OCI-LY7 (cell line): Measurements from ENCODE around the gene RTKN. TPM values are rescaled to one million over a fixed set of nuclear protein-coding genes. Genes with fewer than 3 reads are reported as not detected.

ENCODE experiments used
- BruUV-seq: library from RNA; stranded (reverse); fragments of 400-500 nt; replicated peaks from 2 replicates; lab custom pipeline; 2021; lab: Mats Ljungman, UMichigan
- CTCF ChIA-PET: fragments of 300-600 bp; sonication (Branson Sonifier 250); formaldehyde crosslinking; loops from one replicate; lab custom pipeline; 2022; ENCODE audit warnings: antibody characterized with exemption; ENCODE audit not compliant: unreplicated experiment; lab: Charles Lee
- POLR2A ChIA-PET: fragments of 300-600 bp; sonication (Branson Sonifier 250); formaldehyde crosslinking; loops from one replicate; lab custom pipeline; 2022; ENCODE audit warnings: antibody characterized with exemption; lab: Charles Lee
- DNase-seq: peaks from one replicate; pipeline ENCODE4 v3.0.0-alpha.2; 2015; ENCODE audit warnings: low spot score
- H2AFZ ChIP-seq: fragments of 200-600 bp; sonication (generic), shearing (Covaris generic); 2 replicates; pipeline ENCODE4 v1.6.1; 2014; ENCODE audit warnings: mild to moderate bottlenecking, antibody characterized with exemption, low read length, moderate library complexity
- H3K27ac ChIP-seq: fragments of 200-600 bp; sonication (generic); 2 replicates; pipeline ENCODE4 v1.5.1; 2014; ENCODE audit warnings: mixed run types, low read depth, mild to moderate bottlenecking, moderate library complexity, low read length, inconsistent platforms; ENCODE audit not compliant: poor library complexity, severe bottlenecking
- H3K36me3 ChIP-seq: fragments of 200-600 bp; sonication (generic); 2 replicates; pipeline ENCODE4 v1.6.1; 2014; ENCODE audit warnings: mild to moderate bottlenecking, antibody characterized with exemption, low read length, moderate library complexity, mixed read lengths; ENCODE audit not compliant: insufficient read depth
- H3K4me1 ChIP-seq: fragments of 200-600 bp; sonication (generic); 2 replicates; pipeline ENCODE4 v1.5.1; 2014; ENCODE audit warnings: mild to moderate bottlenecking, low read length; ENCODE audit not compliant: insufficient read depth, poor library complexity, severe bottlenecking
- H3K4me2 ChIP-seq: fragments of 200-600 bp; sonication (generic); 2 replicates; pipeline ENCODE4 v1.6.1; 2014; ENCODE audit warnings: mild to moderate bottlenecking, low read length
- H3K4me3 ChIP-seq: fragments of 200-600 bp; sonication (generic); 2 replicates; pipeline ENCODE4 v1.5.1; 2014; ENCODE audit warnings: mild to moderate bottlenecking, low read depth, low read length; ENCODE audit not compliant: poor library complexity, severe bottlenecking
- H3K79me2 ChIP-seq: fragments of 200-600 bp; sonication (generic); 2 replicates; pipeline ENCODE4 v1.6.1; 2016; ENCODE audit warnings: low read depth, mild to moderate bottlenecking, low read length, moderate library complexity, mixed read lengths; ENCODE audit not compliant: insufficient read depth
- H3K9me2 ChIP-seq: fragments of 200-600 bp; sonication (generic); 2 replicates; pipeline ENCODE4 v1.6.1; 2016; ENCODE audit warnings: mild to moderate bottlenecking, low read length, mixed read lengths; ENCODE audit not compliant: insufficient read depth
- H3K9me3 ChIP-seq: fragments of 200-600 bp; sonication (generic); 2 replicates; pipeline ENCODE4 v1.6.1; 2014; ENCODE audit warnings: mild to moderate bottlenecking, mixed run types, low read length, mixed read lengths
- H4K20me1 ChIP-seq: fragments of 200-600 bp; sonication (generic); 2 replicates; pipeline ENCODE4 v1.6.1; 2014; ENCODE audit warnings: mild to moderate bottlenecking, antibody characterized with exemption, low read length, moderate library complexity, mixed read lengths; ENCODE audit not compliant: insufficient read depth
- CTCF ChIP-seq: fragments of 200-600 bp; sonication (generic); conservative IDR thresholded peaks from 2 replicates; pipeline ENCODE4 v1.5.1; 2014; ENCODE audit warnings: mild to moderate bottlenecking, antibody characterized with exemption, low read length, moderate library complexity, mixed read lengths
- EZH2phosphoT487 ChIP-seq: fragments of 200-600 bp; sonication (generic); IDR thresholded peaks from 2 replicates; pipeline ENCODE4 v1.6.1; 2018; ENCODE audit warnings: low read depth, borderline replicate concordance, mild to moderate bottlenecking, mixed run types, antibody characterized with exemption, low read length, moderate library complexity, mixed read lengths
- intact Hi-C: fragments of 100-400 bp; cut with micrococcal nuclease; formaldehyde crosslinking; loops from one replicate; pipeline ENCODE4 v1.10.0; 2022; ENCODE audit not compliant: unreplicated experiment
- total RNA-seq, 2 experiments: library from RNA; depleted of rRNA in 1 of 2; stranded (reverse); fragments of >200 nt in 1 of 2; shearing (Covaris generic) in 1 of 2; gene quantifications; 2 replicates each; pipeline ENCODE4 v1.2.3, GENCODE V29; 2014 to 2022

The RTKN gene
- total RNA-seq, 2 experiments from 2014 or later, result 2.3 to 7.7 TPM

- intact Hi-C loops, result no loop called here
- H3K9me3 ChIP-seq, result no peaks in the 10 kb centered on the region
- H3K4me3 ChIP-seq, result no peak overlapping the region
- H3K4me1 ChIP-seq, result peaks cover 8% of the 10 kb centered on the region
- CTCF ChIA-PET, result no interaction called here
- H4K20me1 ChIP-seq, result no peaks in the 10 kb centered on the region
- TF ChIP-seq EZH2phosphoT487 (no peak), CTCF (no peak)
- no TSS peak for BruUV-seq
- POLR2A ChIA-PET, result interaction anchor here (0.8 kb wide), 1 partner anchor 225 kb away, joined by 3 read pairs; no protein-coding TSS in a partner anchor
- H3K36me3 ChIP-seq, result no peaks in the 10 kb centered on the region
- H3K4me2 ChIP-seq, result no peak overlapping the region
- DNase-seq, result no peak
- no peak overlapping the region for H2AFZ ChIP-seq
- H3K9me2 ChIP-seq, result no peaks in the 10 kb centered on the region
- no peak overlapping the region for H3K27ac ChIP-seq
- H3K79me2 ChIP-seq, result no peaks in the 10 kb centered on the region
Observed at GRCh38 chr2:74406035-74406434, 35.7 kb downstream of the RTKN start.

GRCh38 chr2:74401891-74402290 is 39.8 kb downstream of the RTKN start:
- Histone ChIP-seq H3K4me3 (no peak overlapping the region), H3K79me2 (no peaks in the 10 kb centered on the region), H2AFZ (no peak overlapping the region), H3K27ac (no peak overlapping the region), H3K9me2 (no peaks in the 10 kb centered on the region), H4K20me1 (no peaks in the 10 kb centered on the region), H3K36me3 (no peaks in the 10 kb centered on the region), H3K4me2 (no peak overlapping the region), H3K4me1 (peaks cover 12% of the 10 kb centered on the region), H3K9me3 (no peaks in the 10 kb centered on the region)
- no TSS peak for BruUV-seq
- POLR2A ChIA-PET, result interaction anchor here (0.6 to 1.3 kb wide), 5 partner anchors 11 to 142 kb away, joined by 3 to 11 read pairs (median 6); no protein-coding TSS in a partner anchor
- DNase-seq, result no peak
- TF ChIP-seq CTCF (no peak), EZH2phosphoT487 (no peak)
- CTCF ChIA-PET, result interaction anchor here (1.6 kb wide), 1 partner anchor 11 kb away, joined by 4 read pairs; no protein-coding TSS in a partner anchor
- intact Hi-C loops, result loop anchor here (2.0 kb wide), 1 partner anchor 151 kb away; no protein-coding TSS in a partner anchor

- ChIA-PET CTCF (interaction anchor here (1.4 kb wide), 1 partner anchor 150 kb away, joined by 4 read pairs; no protein-coding TSS in a partner anchor), POLR2A (interaction anchor here (1.3 kb wide), 1 partner anchor 18 kb away, joined by 4 read pairs; no protein-coding TSS in a partner anchor)
- Histone ChIP-seq H3K79me2 (no peaks in the 10 kb centered on the region), H3K4me1 (peaks cover 4% of the 10 kb centered on the region), H3K4me3 (no peak overlapping the region), H4K20me1 (no peaks in the 10 kb centered on the region), H3K36me3 (no peaks in the 10 kb centered on the region), H3K4me2 (no peak overlapping the region), H3K27ac (no peak overlapping the region), H3K9me3 (no peaks in the 10 kb centered on the region), H3K9me2 (no peaks in the 10 kb centered on the region), H2AFZ (peak overlapping the region; percentile 70; the same call in 1 of the 2 replicates)
- BruUV-seq, result no TSS peak
- peak; percentile 62 for DNase-seq
- intact Hi-C loops, result loop anchor here (1.0 to 2.0 kb wide), 2 partner anchors 32 to 149 kb away; no protein-coding TSS in a partner anchor
- no peak for TF ChIP-seq EZH2phosphoT487
- peak; percentile 85 for TF ChIP-seq CTCF
Observed at GRCh38 chr2:74399785-74400184, 42.0 kb downstream of the RTKN start.
